ENCODE measurements around the gene STOML1.
"Not testable (repeated sequence)": the region's sequence is repeated elsewhere in the genome, so short reads cannot be mapped to it uniquely, and the experiment has no call there.

The STOML1 gene

GRCh38 chr15:73941044-73941443 is 51.1 kb downstream of the STOML1 start:
- H3K4me3 ChIP-seq (ENCODE audit: low read depth, low read length), result no peak overlapping the region
- no peak for TF ChIP-seq CTCF (IDR thresholded peaks at IDR 0.05; ENCODE audit: insufficient read depth, low read depth, low read length, missing control alignments)
- DNase-seq (ENCODE audit: low read depth), result no peak

GRCh38 chr15:73940061-73940981 is 51.8 kb downstream of the STOML1 start:
- H3K4me3 ChIP-seq (ENCODE audit: low read depth, low read length), result no peak overlapping the region
- no peak for DNase-seq (ENCODE audit: low read depth)

GRCh38 chr15:73939138-73939537 is 53.0 kb downstream of the STOML1 start:
- no peak overlapping the region for H3K4me3 ChIP-seq (ENCODE audit: low read depth, low read length)
- TF ChIP-seq CTCF (IDR thresholded peaks at IDR 0.05; ENCODE audit: insufficient read depth, low read depth, low read length, missing control alignments), result no peak
- no peak for DNase-seq (ENCODE audit: low read depth)

More at GRCh38 chr15:73940061-73940981, 51.8 kb downstream of the STOML1 start:
- TF ChIP-seq CTCF (IDR thresholded peaks at IDR 0.05; ENCODE audit: insufficient read depth, low read depth, low read length, missing control alignments), result no peak

- H3K4me3 ChIP-seq (ENCODE audit: low read depth, low read length); DNase-seq (ENCODE audit: low read depth): not testable (repeated sequence)
Observed at GRCh38 chr15:73938516-73938915, 53.6 kb downstream of the STOML1 start.

GRCh38 chr15:73937726-73938125 is 54.4 kb downstream of the STOML1 start:
- no peak for DNase-seq (ENCODE audit: low read depth)
- no peak overlapping the region for H3K4me3 ChIP-seq (ENCODE audit: low read depth, low read length)

GRCh38 chr15:73937296-73937695 is 54.8 kb downstream of the STOML1 start:
- no peak overlapping the region for H3K4me3 ChIP-seq (ENCODE audit: low read depth, low read length)

More at GRCh38 chr15:73937726-73938125, 54.4 kb downstream of the STOML1 start:
- TF ChIP-seq CTCF (IDR thresholded peaks at IDR 0.05; ENCODE audit: insufficient read depth, low read depth, low read length, missing control alignments), result no peak

More at GRCh38 chr15:73937296-73937695, 54.8 kb downstream of the STOML1 start:
- DNase-seq (ENCODE audit: low read depth), result no peak
- no peak for TF ChIP-seq CTCF (IDR thresholded peaks at IDR 0.05; ENCODE audit: insufficient read depth, low read depth, low read length, missing control alignments)
